DOHH2 (cell line): ENCODE data around the gene KCNIP4.

Experiments
- H3F3A ChIP-seq: fragments of 200-600 bp; sonication (generic), shearing (Covaris generic); 2 replicates; pipeline ENCODE4 v1.6.0; 2016; ENCODE audit warnings: antibody characterized with exemption, mild to moderate bottlenecking; ENCODE audit not compliant: control insufficient read depth, insufficient read depth
- H3K27ac ChIP-seq: fragments of 200-600 bp; sonication (generic); 2 replicates; pipeline ENCODE4 v1.5.1; 2014; ENCODE audit warnings: low read depth, mild to moderate bottlenecking, low read length, moderate library complexity
- H3K27me3 ChIP-seq: fragments of 200-600 bp; sonication (generic); 2 replicates; pipeline ENCODE4 v1.6.1; 2014; ENCODE audit warnings: mild to moderate bottlenecking, low read length, mixed read lengths; ENCODE audit not compliant: control insufficient read depth
- H3K36me3 ChIP-seq: fragments of 200-600 bp; sonication (generic); 2 replicates; pipeline ENCODE4 v1.6.1; 2014; ENCODE audit warnings: mild to moderate bottlenecking, low read length, moderate library complexity, mixed read lengths; ENCODE audit not compliant: control insufficient read depth
- H3K4me1 ChIP-seq: fragments of 200-600 bp; sonication (generic); 2 replicates; pipeline ENCODE4 v1.6.1; 2014; ENCODE audit warnings: mild to moderate bottlenecking, low read length, mixed read lengths; ENCODE audit not compliant: control insufficient read depth
- H3K4me2 ChIP-seq: fragments of 200-600 bp; sonication (generic); 2 replicates; pipeline ENCODE4 v1.6.0; 2014; ENCODE audit warnings: mild to moderate bottlenecking, low read length, moderate library complexity
- H3K4me3 ChIP-seq: fragments of 200-600 bp; sonication (generic); 2 replicates; pipeline ENCODE4 v1.5.1; 2014; ENCODE audit warnings: mild to moderate bottlenecking, low read length, mixed read lengths
- H3K79me2 ChIP-seq: fragments of 200-600 bp; sonication (generic); 2 replicates; pipeline ENCODE4 v1.6.1; 2014; ENCODE audit warnings: mild to moderate bottlenecking, low read length, mixed read lengths; ENCODE audit not compliant: control insufficient read depth
- H3K9me2 ChIP-seq: fragments of 200-600 bp; sonication (generic); replicated peaks from 2 replicates; pipeline ENCODE4 v1.6.1; 2014; ENCODE audit warnings: mild to moderate bottlenecking, low read length, mixed read lengths; ENCODE audit not compliant: control insufficient read depth
- H3K9me3 ChIP-seq: fragments of 200-600 bp; sonication (generic); 2 replicates; pipeline ENCODE4 v1.6.1; 2014; ENCODE audit warnings: antibody characterized with exemption, low read length, mixed read lengths; ENCODE audit not compliant: control insufficient read depth, insufficient read depth
- H4K20me1 ChIP-seq: fragments of 200-600 bp; sonication (generic); 2 replicates; pipeline ENCODE4 v1.6.0; 2014; ENCODE audit warnings: low read depth, mild to moderate bottlenecking, antibody characterized with exemption, low read length, moderate library complexity; ENCODE audit not compliant: control insufficient read depth, insufficient read depth
- EZH2phosphoT487 ChIP-seq: fragments of 200-600 bp; sonication (generic); IDR thresholded peaks from 2 replicates; pipeline ENCODE4 v1.6.1; 2017; ENCODE audit warnings: borderline replicate concordance, mild to moderate bottlenecking, antibody characterized with exemption, low read length, moderate library complexity, mixed read lengths
- TF ChIP-seq, protein P1 (sequence below): fragments of 200-600 bp; sonication (generic); IDR thresholded peaks from one replicate; pipeline ENCODE4 v1.5.1; 2014; ENCODE audit warnings: antibody characterized with exemption, mild to moderate bottlenecking, low read depth, low read length; ENCODE audit not compliant: poor library complexity, severe bottlenecking

The KCNIP4 gene

DNA sequence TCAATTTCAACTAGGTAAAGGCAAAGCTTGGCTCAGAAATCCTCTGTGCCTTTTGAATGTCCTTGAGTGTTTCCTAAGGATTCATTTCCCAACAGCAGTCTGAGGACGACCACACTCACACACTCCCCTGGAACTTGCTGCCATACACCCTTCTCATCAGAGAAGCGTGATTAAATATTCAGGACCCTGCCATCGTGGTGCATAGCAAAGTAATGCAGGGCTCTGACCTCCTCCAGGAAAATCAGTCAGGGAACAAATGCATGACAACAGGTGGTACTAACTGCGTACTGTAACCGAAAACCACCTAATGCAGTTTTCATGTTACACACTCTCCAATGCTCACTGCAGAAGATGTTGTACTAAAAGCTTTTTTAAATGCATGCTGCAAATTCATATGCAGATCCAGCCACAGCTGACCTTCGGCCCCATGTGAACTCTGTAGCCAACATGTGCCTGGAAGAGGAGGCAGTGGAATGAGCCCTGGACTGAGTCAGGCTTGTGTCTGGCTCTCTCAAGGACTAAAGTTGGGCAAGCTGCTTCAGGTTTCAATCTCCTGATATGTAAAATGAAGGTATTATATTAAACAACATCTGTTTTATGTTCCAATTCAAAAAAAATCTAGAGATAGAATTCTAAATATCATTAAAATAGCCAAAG, 238.3 kb downstream of the KCNIP4 start:
- no peak overlapping the region for H3K4me3 ChIP-seq
- no peaks in the 10 kb centered on the region for H4K20me1 ChIP-seq
- H3K4me2 ChIP-seq, result no peak overlapping the region
- H3K9me2 ChIP-seq, result no peaks in the 10 kb centered on the region
- H3K4me1 ChIP-seq, result no peaks in the 10 kb centered on the region
- no peak overlapping the region for H3K27ac ChIP-seq
- H3K36me3 ChIP-seq, result no peaks in the 10 kb centered on the region
- no peaks in the 10 kb centered on the region for H3K27me3 ChIP-seq
- no peaks in the 10 kb centered on the region for H3F3A ChIP-seq
- TF ChIP-seq, protein P1, sequence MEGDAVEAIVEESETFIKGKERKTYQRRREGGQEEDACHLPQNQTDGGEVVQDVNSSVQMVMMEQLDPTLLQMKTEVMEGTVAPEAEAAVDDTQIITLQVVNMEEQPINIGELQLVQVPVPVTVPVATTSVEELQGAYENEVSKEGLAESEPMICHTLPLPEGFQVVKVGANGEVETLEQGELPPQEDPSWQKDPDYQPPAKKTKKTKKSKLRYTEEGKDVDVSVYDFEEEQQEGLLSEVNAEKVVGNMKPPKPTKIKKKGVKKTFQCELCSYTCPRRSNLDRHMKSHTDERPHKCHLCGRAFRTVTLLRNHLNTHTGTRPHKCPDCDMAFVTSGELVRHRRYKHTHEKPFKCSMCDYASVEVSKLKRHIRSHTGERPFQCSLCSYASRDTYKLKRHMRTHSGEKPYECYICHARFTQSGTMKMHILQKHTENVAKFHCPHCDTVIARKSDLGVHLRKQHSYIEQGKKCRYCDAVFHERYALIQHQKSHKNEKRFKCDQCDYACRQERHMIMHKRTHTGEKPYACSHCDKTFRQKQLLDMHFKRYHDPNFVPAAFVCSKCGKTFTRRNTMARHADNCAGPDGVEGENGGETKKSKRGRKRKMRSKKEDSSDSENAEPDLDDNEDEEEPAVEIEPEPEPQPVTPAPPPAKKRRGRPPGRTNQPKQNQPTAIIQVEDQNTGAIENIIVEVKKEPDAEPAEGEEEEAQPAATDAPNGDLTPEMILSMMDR, result no peak
- no peak for TF ChIP-seq EZH2phosphoT487
- no peaks in the 10 kb centered on the region for H3K9me3 ChIP-seq
- H3K79me2 ChIP-seq, result no peaks in the 10 kb centered on the region

DNA sequence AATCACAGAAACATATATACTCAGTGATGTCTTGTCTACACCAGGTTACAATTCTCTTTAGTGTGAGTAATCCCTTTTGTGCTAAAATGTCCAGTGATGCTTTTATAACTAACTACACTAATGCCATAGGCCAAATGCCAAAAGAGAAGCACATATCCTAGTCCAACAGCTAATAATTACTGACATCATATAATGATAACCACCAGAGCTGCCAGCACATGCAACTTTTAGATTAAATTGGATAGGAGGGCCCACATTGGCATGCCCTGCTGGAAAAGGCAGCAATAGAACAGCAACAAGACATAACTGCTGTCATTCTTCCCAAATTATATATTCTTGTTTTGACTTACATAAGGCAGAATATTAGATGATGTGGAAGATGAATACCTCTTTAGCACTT, 238.8 kb downstream of the KCNIP4 start:
- Histone ChIP-seq H4K20me1 (no peaks in the 10 kb centered on the region), H3F3A (no peaks in the 10 kb centered on the region), H3K4me1 (no peaks in the 10 kb centered on the region), H3K4me3 (no peak overlapping the region), H3K27me3 (no peaks in the 10 kb centered on the region), H3K9me2 (no peaks in the 10 kb centered on the region), H3K79me2 (no peaks in the 10 kb centered on the region), H3K27ac (no peak overlapping the region), H3K9me3 (no peaks in the 10 kb centered on the region), H3K4me2 (no peak overlapping the region), H3K36me3 (no peaks in the 10 kb centered on the region)
- no peak for TF ChIP-seq EZH2phosphoT487
- TF ChIP-seq, protein P1, result no peak

DNA sequence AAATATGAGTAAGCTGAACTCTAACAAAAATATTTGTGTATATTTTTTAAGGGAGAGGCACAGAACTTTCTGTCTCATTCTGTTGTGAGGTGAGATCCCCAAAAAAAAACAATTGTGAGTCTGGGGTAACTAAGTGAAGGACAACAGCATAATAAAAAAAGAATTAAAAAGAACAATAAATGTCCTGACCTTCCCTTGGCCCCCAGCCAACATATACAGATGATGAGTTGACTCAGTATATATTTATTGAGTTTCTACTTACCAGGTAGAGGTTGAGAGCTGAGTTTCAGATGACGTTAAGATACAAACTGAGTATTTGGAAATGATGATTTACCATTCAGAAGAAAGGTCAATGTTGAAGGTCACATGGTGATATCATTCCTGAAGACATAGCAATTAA, 239.5 kb downstream of the KCNIP4 start:
- TF ChIP-seq, protein P1, result no peak
- TF ChIP-seq EZH2phosphoT487, result no peak
- Histone ChIP-seq H3K79me2 (no peaks in the 10 kb centered on the region), H3K27me3 (no peaks in the 10 kb centered on the region), H3K4me1 (no peaks in the 10 kb centered on the region), H3K9me2 (no peaks in the 10 kb centered on the region), H3K27ac (no peak overlapping the region), H3K4me2 (no peak overlapping the region), H3K9me3 (no peaks in the 10 kb centered on the region), H3F3A (no peaks in the 10 kb centered on the region), H3K36me3 (no peaks in the 10 kb centered on the region), H4K20me1 (no peaks in the 10 kb centered on the region), H3K4me3 (no peak overlapping the region)
